H9 (cell line): Measurements from ENCODE around the gene TBC1D13. TPM values are rescaled to one million over a fixed set of nuclear protein-coding genes. Genes with fewer than 3 reads are reported as not detected.

Experiments
- DNase-seq: peaks from one replicate; pipeline ENCODE4 v3.0.0-alpha.2; 2017
- H2AFZ ChIP-seq: one replicate; pipeline ENCODE4 v1.6.1; 2013; ENCODE audit warnings: mild to moderate bottlenecking, low read length, control low read depth, moderate library complexity
- H2AK5ac ChIP-seq: 2 replicates; pipeline ENCODE4 v1.6.1; 2013; ENCODE audit warnings: low read length, control low read depth, mixed read lengths; ENCODE audit not compliant: insufficient read length
- H2BK120ac ChIP-seq: one replicate; pipeline ENCODE4 v1.6.1; 2013; ENCODE audit warnings: low read depth, mild to moderate bottlenecking, low read length, control low read depth, inconsistent platforms; ENCODE audit not compliant: poor library complexity, severe bottlenecking
- H2BK12ac ChIP-seq: 2 replicates; pipeline ENCODE4 v1.6.1; 2013; ENCODE audit warnings: low read length, control low read depth, mixed read lengths, low read depth; ENCODE audit not compliant: insufficient read length
- H2BK15ac ChIP-seq: 2 replicates; pipeline ENCODE4 v1.6.1; 2013; ENCODE audit warnings: low read depth, low read length, control low read depth
- H2BK20ac ChIP-seq: one replicate; pipeline ENCODE4 v1.6.1; 2013; ENCODE audit warnings: low read depth, mild to moderate bottlenecking, low read length, control low read depth, inconsistent platforms; ENCODE audit not compliant: poor library complexity, severe bottlenecking
- H2BK5ac ChIP-seq: 2 replicates; pipeline ENCODE4 v1.6.1; 2013; ENCODE audit warnings: low read length, control low read depth, mixed read lengths; ENCODE audit not compliant: insufficient read length
- H3K14ac ChIP-seq: 2 replicates; pipeline ENCODE4 v1.6.1; 2013; ENCODE audit warnings: low read length, control low read depth; ENCODE audit not compliant: insufficient read depth
- H3K18ac ChIP-seq: 2 replicates; pipeline ENCODE4 v1.6.1; 2013; ENCODE audit warnings: low read depth, mild to moderate bottlenecking, mixed read lengths, low read length, control low read depth; ENCODE audit not compliant: insufficient read length
- H3K23ac ChIP-seq: 2 replicates; pipeline ENCODE4 v1.6.1; 2013; ENCODE audit warnings: low read length, control low read depth, mixed read lengths, low read depth; ENCODE audit not compliant: insufficient read length
- H3K23me2 ChIP-seq: 2 replicates; pipeline ENCODE4 v1.6.1; 2013; ENCODE audit warnings: low read depth, mild to moderate bottlenecking, mixed read lengths, low read length, control low read depth; ENCODE audit not compliant: insufficient read length, poor library complexity, severe bottlenecking
- H3K27ac ChIP-seq: 2 replicates; pipeline ENCODE4 v1.5.1; 2013; ENCODE audit warnings: low read length, control low read depth, mixed read lengths, low read depth; ENCODE audit not compliant: insufficient read length
- H3K27me3 ChIP-seq: 2 replicates; pipeline ENCODE4 v1.6.1; 2013; ENCODE audit warnings: low read length, control low read depth, inconsistent platforms; ENCODE audit not compliant: insufficient read depth
- H3K4ac ChIP-seq: 2 replicates; pipeline ENCODE4 v1.6.1; 2013; ENCODE audit warnings: low read depth, mild to moderate bottlenecking, control low read depth, inconsistent platforms, low read length, moderate library complexity
- H3K4me1 ChIP-seq: 2 replicates; pipeline ENCODE4 v1.6.1; 2013; ENCODE audit warnings: low read length, control low read depth, inconsistent platforms; ENCODE audit not compliant: insufficient read depth
- H3K4me2 ChIP-seq: 2 replicates; pipeline ENCODE4 v1.6.1; 2013; ENCODE audit warnings: low read length, control low read depth, mixed read lengths; ENCODE audit not compliant: insufficient read length, insufficient read depth
- H3K56ac ChIP-seq: 2 replicates; pipeline ENCODE4 v1.6.1; 2013; ENCODE audit warnings: low read depth, mild to moderate bottlenecking, mixed read lengths, low read length, control low read depth; ENCODE audit not compliant: insufficient read length
- H3K79me1 ChIP-seq: 2 replicates; pipeline ENCODE4 v1.6.1; 2013; ENCODE audit warnings: low read depth, mild to moderate bottlenecking, moderate library complexity, low read length, control low read depth, inconsistent platforms; ENCODE audit not compliant: insufficient read depth, poor library complexity, severe bottlenecking
- H3K79me2 ChIP-seq: 2 replicates; pipeline ENCODE4 v1.6.1; 2013; ENCODE audit warnings: low read length, control low read depth, inconsistent platforms; ENCODE audit not compliant: insufficient read depth
- H3K9ac ChIP-seq: 2 replicates; pipeline ENCODE4 v1.6.1; 2013; ENCODE audit warnings: low read length, control low read depth, mixed read lengths; ENCODE audit not compliant: insufficient read length; ENCODE audit errors: extremely low read depth
- H3K9me3 ChIP-seq: one replicate; pipeline ENCODE4 v1.6.1; 2013; ENCODE audit warnings: low read depth, low read length, inconsistent platforms; ENCODE audit not compliant: control insufficient read depth
- H3T11ph ChIP-seq: one replicate; pipeline ENCODE4 v1.6.1; 2013; ENCODE audit warnings: mild to moderate bottlenecking, low read length, control low read depth, inconsistent platforms
- H4K20me1 ChIP-seq: one replicate; pipeline ENCODE4 v1.6.1; 2013; ENCODE audit not compliant: control insufficient read depth, insufficient read length, insufficient read depth
- H4K5ac ChIP-seq: 2 replicates; pipeline ENCODE4 v1.6.1; 2013; ENCODE audit warnings: low read depth, mild to moderate bottlenecking, mixed read lengths, low read length, control low read depth; ENCODE audit not compliant: insufficient read length
- H4K8ac ChIP-seq: replicated peaks from 2 replicates; pipeline ENCODE4 v1.6.1; 2013; ENCODE audit warnings: low read length, control low read depth, mixed read lengths, low read depth; ENCODE audit not compliant: insufficient read length
- H4K91ac ChIP-seq: 2 replicates; pipeline ENCODE4 v1.6.1; 2013; ENCODE audit warnings: low read depth, mild to moderate bottlenecking, moderate library complexity, mixed read lengths, low read length, control low read depth; ENCODE audit not compliant: insufficient read length
- H3K27ac Mint-ChIP-seq, 3 experiments: 2 replicates in 2 of 3; 3 replicates in 1 of 3; pipeline ENCODE4 v1.8.0; 2020 to 2021; ENCODE audit warnings: mixed read lengths in 3 of 3, mild to moderate bottlenecking in 1 of 3, moderate library complexity in 1 of 3
- H3K27me3 Mint-ChIP-seq: 2 replicates; pipeline ENCODE4 v1.8.0; 2021; ENCODE audit warnings: low read depth, mild to moderate bottlenecking, moderate library complexity, mixed read lengths
- H3K36me3 Mint-ChIP-seq, 3 experiments: 2 replicates in 2 of 3; 3 replicates in 1 of 3; pipeline ENCODE4 v1.8.0; 2020 to 2021; ENCODE audit warnings: low read depth in 3 of 3, mixed read lengths in 3 of 3; ENCODE audit not compliant: insufficient read depth in 1 of 3
- H3K4me1 Mint-ChIP-seq, 2 experiments: 2 replicates each; pipeline ENCODE4 v1.8.0; 2020; ENCODE audit warnings: mixed read lengths in 2 of 2
- H3K4me3 Mint-ChIP-seq, 2 experiments: 2 replicates in 1 of 2; 3 replicates in 1 of 2; pipeline ENCODE4 v1.8.0; 2020 to 2021; ENCODE audit warnings: mild to moderate bottlenecking in 2 of 2, mixed read lengths in 2 of 2, moderate library complexity in 1 of 2
- H3K9me3 Mint-ChIP-seq, 2 experiments: 2 replicates in 1 of 2; 3 replicates in 1 of 2; pipeline ENCODE4 v1.8.0; 2020; ENCODE audit warnings: mild to moderate bottlenecking in 2 of 2, mixed read lengths in 2 of 2, moderate library complexity in 1 of 2
- CTCF ChIP-seq: fragments of 200-600 bp; sonication (generic); conservative IDR thresholded peaks from 3 replicates; pipeline ENCODE4 v1.8.0; 2021; ENCODE audit warnings: antibody characterized with exemption, mild to moderate bottlenecking
- WGBS: extraction: QIAGEN DNeasy Blood & Tissue Kit; methylation state at CpG from one replicate; pipeline ENCODE4 v1.1.7; 2013; ENCODE audit warnings: missing lambda C conversion rate, low lambda C conversion rate, mixed read lengths; ENCODE audit not compliant: insufficient read length; ENCODE audit errors: extremely low coverage; 5-methylcytosine and 5-hydroxymethylcytosine counted together
- total RNA-seq: library from RNA; stranded (reverse); gene quantifications from 2 replicates; pipeline ENCODE4 v1.2.1, GENCODE V29; 2021

Gene TBC1D13
- total RNA-seq, 1 experiment from 2014 or later = 27.3 TPM

DNA sequence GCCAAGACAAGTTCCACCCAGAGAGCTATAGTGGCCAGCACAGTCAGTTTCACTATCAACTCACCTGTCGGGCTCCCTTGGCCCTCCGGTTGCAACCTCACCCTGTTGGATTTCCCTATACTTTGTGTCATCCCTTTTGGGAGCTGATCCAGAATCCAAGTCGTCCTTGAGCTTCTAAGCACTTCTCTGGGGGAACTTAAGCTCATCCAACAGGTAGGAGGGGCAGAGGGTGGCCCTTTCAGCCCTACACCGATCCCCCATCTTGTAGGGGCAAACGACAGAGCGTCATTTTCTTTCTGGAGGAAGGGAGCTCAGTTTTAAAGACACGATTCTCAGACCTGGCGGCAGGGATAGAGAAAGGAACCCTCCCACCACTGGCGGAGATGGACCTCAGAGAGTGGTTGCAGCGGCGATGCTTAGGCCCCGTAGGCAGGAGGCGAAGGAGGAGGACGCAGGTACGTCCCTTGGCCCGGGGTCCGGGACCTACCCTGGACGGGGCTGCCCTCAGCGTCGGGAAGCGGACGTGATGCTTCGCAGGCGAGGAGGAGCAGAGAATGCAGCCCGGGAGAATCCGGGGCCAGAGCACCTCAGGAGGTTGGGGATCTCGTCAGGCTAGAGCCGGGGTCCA, 15.8 kb upstream of the TBC1D13 start:
- H4K5ac ChIP-seq = no peak overlapping the region
- no peak for DNase-seq

More for the DNA sequence above, 15.8 kb upstream of the TBC1D13 start:
- peaks cover 12% of the 10 kb centered on the region for H3K23me2 ChIP-seq
- no peak overlapping the region for H4K91ac ChIP-seq
- no peaks in the 10 kb centered on the region; the same call in 1 of the 2 replicates for H3K79me2 ChIP-seq
- peak overlapping the region; percentile 70 for H3K4me2 ChIP-seq
- peaks cover 6 to 9% of the 10 kb centered on the region in 2 experiments; a peak in 4 of 5 replicates for H3K9me3 Mint-ChIP-seq
- no peaks in the 10 kb centered on the region for H3K27me3 ChIP-seq
- H2AK5ac ChIP-seq = no peak overlapping the region
- no peak overlapping the region for H2BK20ac ChIP-seq
- no peaks in the 10 kb centered on the region for H3K79me1 ChIP-seq
- H3K56ac ChIP-seq = no peak overlapping the region
- no peak overlapping the region for H2BK12ac ChIP-seq
- no peak overlapping the region for H3K4ac ChIP-seq
- WGBS = no CpG with 5 or more reads among the region's 28 CpGs
- H3K27ac ChIP-seq = peak overlapping the region; percentile 31
- no peak overlapping the region for H2BK120ac ChIP-seq
- H3K4me3 Mint-ChIP-seq = peak overlapping the region; percentile 90 to 96
- H2BK5ac ChIP-seq = no peak overlapping the region
- no peaks in the 10 kb centered on the region for H3K9me3 ChIP-seq
- no peak for TF ChIP-seq CTCF
- H3K27me3 Mint-ChIP-seq = peaks cover 2% of the 10 kb centered on the region; the same call in 1 of the 2 replicates
- H3T11ph ChIP-seq = no peak overlapping the region
- peak overlapping the region; percentile 76 for H3K9ac ChIP-seq
- H4K8ac ChIP-seq = no peak overlapping the region
- peak overlapping the region; percentile 51; the same call in 1 of the 2 replicates for H3K14ac ChIP-seq
- H3K4me1 Mint-ChIP-seq = peaks cover 9 to 11% of the 10 kb centered on the region in 2 experiments
- peak overlapping the region; percentile 31 for H3K18ac ChIP-seq
- H3K36me3 Mint-ChIP-seq = peaks cover 0 to 6% (median 0%) of the 10 kb centered on the region in 3 experiments; a peak in 2 of 7 replicates
- H2AFZ ChIP-seq = no peak overlapping the region
- H2BK15ac ChIP-seq = no peak overlapping the region
- H3K4me1 ChIP-seq = no peaks in the 10 kb centered on the region
- H3K23ac ChIP-seq = no peak overlapping the region
- peak overlapping the region; percentile 97 to 98 (median 97) for H3K27ac Mint-ChIP-seq
- H4K20me1 ChIP-seq = no peaks in the 10 kb centered on the region
